Measurements from ENCODE around the gene KRTAP10-6.
"Not testable (repeated sequence)": the region's sequence is repeated elsewhere in the genome, so short reads cannot be mapped to it uniquely, and the experiment has no call there.

KRTAP10-6 gene

GRCh38 chr21:44599264-44600029, 7.1 kb upstream of the KRTAP10-6 start:
- H3K27ac ChIP-seq: no peak overlapping the region
- TF ChIP-seq CTCF (IDR thresholded peaks at IDR 0.05): no peak
- TF ChIP-seq ZFX (IDR thresholded peaks at IDR 0.05; ENCODE audit: borderline replicate concordance): no peak

- no peak overlapping the region for H3K27ac ChIP-seq
- no peak for TF ChIP-seq CTCF (IDR thresholded peaks at IDR 0.05)
- no peak for TF ChIP-seq ZFX (IDR thresholded peaks at IDR 0.05; ENCODE audit: borderline replicate concordance)
Measured at GRCh38 chr21:44598061-44598460, 5.8 kb upstream of the KRTAP10-6 start.

GRCh38 chr21:44596068-44596725, 3.9 kb upstream of the KRTAP10-6 start:
- TF ChIP-seq CTCF (IDR thresholded peaks at IDR 0.05): no peak
- no peak for TF ChIP-seq ZFX (IDR thresholded peaks at IDR 0.05; ENCODE audit: borderline replicate concordance)
- no peak overlapping the region for H3K27ac ChIP-seq

GRCh38 chr21:44595524-44595923, 3.2 kb upstream of the KRTAP10-6 start:
- TF ChIP-seq ZFX (IDR thresholded peaks at IDR 0.05; ENCODE audit: borderline replicate concordance): no peak
- no peak for TF ChIP-seq CTCF (IDR thresholded peaks at IDR 0.05)
- H3K27ac ChIP-seq: no peak overlapping the region

- TF ChIP-seq ZFX (IDR thresholded peaks at IDR 0.05; ENCODE audit: borderline replicate concordance) (no peak), CTCF (IDR thresholded peaks at IDR 0.05) (no peak)
- no peak overlapping the region for H3K27ac ChIP-seq
Measured at GRCh38 chr21:44594406-44594916, 2.2 kb upstream of the KRTAP10-6 start.

- TF ChIP-seq CTCF (IDR thresholded peaks at IDR 0.05) (no peak), ZFX (IDR thresholded peaks at IDR 0.05; ENCODE audit: borderline replicate concordance) (no peak)
Measured at GRCh38 chr21:44593598-44594405, 1.5 kb upstream of the KRTAP10-6 start.

GRCh38 chr21:44591801-44592130, 539 bp downstream of the KRTAP10-6 start:
- not testable (repeated sequence) for H3K27ac ChIP-seq

More at GRCh38 chr21:44593598-44594405, 1.5 kb upstream of the KRTAP10-6 start:
- H3K27ac ChIP-seq: no peak overlapping the region

- H3K27ac ChIP-seq: not testable (repeated sequence)
Measured at GRCh38 chr21:44590897-44591800, 1.2 kb downstream of the KRTAP10-6 start.

Measured in 22Rv1 (cell line).